ENCODE measurements around the gene DMGDH. TPM values are rescaled to one million over a fixed set of nuclear protein-coding genes. Genes with fewer than 3 reads are reported as not detected.

The DMGDH gene
- total and polyA plus RNA-seq, 4 donors, result 28.9 to 130 (median 48.5) TPM

DNA sequence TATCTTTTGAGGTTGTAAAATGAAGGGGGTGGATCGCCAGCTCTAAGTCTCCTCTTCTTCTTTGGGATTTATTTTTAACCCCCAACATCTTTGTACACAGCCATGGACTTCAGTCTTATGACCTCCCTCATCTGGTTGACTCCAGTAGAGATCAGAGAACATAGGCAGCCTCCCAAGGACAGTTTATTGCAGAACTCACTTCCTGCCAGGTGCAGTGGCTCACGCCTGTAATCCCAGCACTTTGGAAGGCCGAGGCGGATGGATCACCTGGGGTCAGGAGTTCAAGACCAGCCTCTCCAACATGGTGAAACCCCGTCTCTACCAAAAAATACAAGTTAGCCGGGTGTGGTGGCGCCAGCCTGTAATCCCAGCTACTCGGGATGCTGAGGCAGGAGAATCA, 39.3 kb upstream of the DMGDH start (continued):
- TF ChIP-seq JUND (IDR thresholded peaks at IDR 0.05) (no peak), HNF4G (IDR thresholded peaks at IDR 0.05) (no peak)
- TF ChIP-seq, protein P1, sequence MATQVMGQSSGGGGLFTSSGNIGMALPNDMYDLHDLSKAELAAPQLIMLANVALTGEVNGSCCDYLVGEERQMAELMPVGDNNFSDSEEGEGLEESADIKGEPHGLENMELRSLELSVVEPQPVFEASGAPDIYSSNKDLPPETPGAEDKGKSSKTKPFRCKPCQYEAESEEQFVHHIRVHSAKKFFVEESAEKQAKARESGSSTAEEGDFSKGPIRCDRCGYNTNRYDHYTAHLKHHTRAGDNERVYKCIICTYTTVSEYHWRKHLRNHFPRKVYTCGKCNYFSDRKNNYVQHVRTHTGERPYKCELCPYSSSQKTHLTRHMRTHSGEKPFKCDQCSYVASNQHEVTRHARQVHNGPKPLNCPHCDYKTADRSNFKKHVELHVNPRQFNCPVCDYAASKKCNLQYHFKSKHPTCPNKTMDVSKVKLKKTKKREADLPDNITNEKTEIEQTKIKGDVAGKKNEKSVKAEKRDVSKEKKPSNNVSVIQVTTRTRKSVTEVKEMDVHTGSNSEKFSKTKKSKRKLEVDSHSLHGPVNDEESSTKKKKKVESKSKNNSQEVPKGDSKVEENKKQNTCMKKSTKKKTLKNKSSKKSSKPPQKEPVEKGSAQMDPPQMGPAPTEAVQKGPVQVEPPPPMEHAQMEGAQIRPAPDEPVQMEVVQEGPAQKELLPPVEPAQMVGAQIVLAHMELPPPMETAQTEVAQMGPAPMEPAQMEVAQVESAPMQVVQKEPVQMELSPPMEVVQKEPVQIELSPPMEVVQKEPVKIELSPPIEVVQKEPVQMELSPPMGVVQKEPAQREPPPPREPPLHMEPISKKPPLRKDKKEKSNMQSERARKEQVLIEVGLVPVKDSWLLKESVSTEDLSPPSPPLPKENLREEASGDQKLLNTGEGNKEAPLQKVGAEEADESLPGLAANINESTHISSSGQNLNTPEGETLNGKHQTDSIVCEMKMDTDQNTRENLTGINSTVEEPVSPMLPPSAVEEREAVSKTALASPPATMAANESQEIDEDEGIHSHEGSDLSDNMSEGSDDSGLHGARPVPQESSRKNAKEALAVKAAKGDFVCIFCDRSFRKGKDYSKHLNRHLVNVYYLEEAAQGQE (IDR thresholded peaks at IDR 0.05), result no peak

- TF ChIP-seq ZBTB33 (IDR thresholded peaks at IDR 0.05) (no peak), EGR1 (IDR thresholded peaks at IDR 0.05; ENCODE audit: low read depth in 2 of 2) (no peak), GABPA (IDR thresholded peaks at IDR 0.05 in 1 of 2, conservative IDR thresholded peaks at IDR 0.05 in 1 of 2) (no peak), SP1 (IDR thresholded peaks at IDR 0.05) (no peak), NR2F2 (IDR thresholded peaks at IDR 0.05) (no peak), RAD21 (IDR thresholded peaks at IDR 0.05) (no peak), HNF4G (IDR thresholded peaks at IDR 0.05) (no peak), JUND (IDR thresholded peaks at IDR 0.05) (no peak), HNF4A (conservative IDR thresholded peaks at IDR 0.05) (no peak), RXRA (IDR thresholded peaks at IDR 0.05) (no peak)
- TF ChIP-seq, protein P2, sequence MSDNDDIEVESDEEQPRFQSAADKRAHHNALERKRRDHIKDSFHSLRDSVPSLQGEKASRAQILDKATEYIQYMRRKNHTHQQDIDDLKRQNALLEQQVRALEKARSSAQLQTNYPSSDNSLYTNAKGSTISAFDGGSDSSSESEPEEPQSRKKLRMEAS (IDR thresholded peaks at IDR 0.05), result no peak
- TF ChIP-seq, protein P3, sequence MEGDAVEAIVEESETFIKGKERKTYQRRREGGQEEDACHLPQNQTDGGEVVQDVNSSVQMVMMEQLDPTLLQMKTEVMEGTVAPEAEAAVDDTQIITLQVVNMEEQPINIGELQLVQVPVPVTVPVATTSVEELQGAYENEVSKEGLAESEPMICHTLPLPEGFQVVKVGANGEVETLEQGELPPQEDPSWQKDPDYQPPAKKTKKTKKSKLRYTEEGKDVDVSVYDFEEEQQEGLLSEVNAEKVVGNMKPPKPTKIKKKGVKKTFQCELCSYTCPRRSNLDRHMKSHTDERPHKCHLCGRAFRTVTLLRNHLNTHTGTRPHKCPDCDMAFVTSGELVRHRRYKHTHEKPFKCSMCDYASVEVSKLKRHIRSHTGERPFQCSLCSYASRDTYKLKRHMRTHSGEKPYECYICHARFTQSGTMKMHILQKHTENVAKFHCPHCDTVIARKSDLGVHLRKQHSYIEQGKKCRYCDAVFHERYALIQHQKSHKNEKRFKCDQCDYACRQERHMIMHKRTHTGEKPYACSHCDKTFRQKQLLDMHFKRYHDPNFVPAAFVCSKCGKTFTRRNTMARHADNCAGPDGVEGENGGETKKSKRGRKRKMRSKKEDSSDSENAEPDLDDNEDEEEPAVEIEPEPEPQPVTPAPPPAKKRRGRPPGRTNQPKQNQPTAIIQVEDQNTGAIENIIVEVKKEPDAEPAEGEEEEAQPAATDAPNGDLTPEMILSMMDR (IDR thresholded peaks at IDR 0.05; ENCODE audit: low read depth, low read length, missing input control), result no peak
- TF ChIP-seq, protein P1 (IDR thresholded peaks at IDR 0.05), result no peak
- H3K36me3 ChIP-seq (ENCODE audit: control insufficient read depth in 4 of 4, insufficient read depth in 3 of 4, low read depth in 1 of 4, low read length in 3 of 4), result no peaks in the 10 kb centered on the region
- H3K27me3 ChIP-seq (ENCODE audit: control insufficient read depth in 4 of 4, insufficient read depth in 4 of 4, low read length in 3 of 4), result no peaks in the 10 kb centered on the region
- peak overlapping the region; percentile 38 to 40 for H3K27ac ChIP-seq (ENCODE audit: low read depth in 1 of 2, low read length in 2 of 2)
- no peaks in the 10 kb centered on the region for H3K9me3 ChIP-seq (ENCODE audit: control insufficient read depth in 4 of 4, low read length in 3 of 4)
- H3K4me3 ChIP-seq (ENCODE audit: low read depth in 1 of 3, low read length in 3 of 3), result no peak overlapping the region
- WGBS, result 60% methylated on average over 3 of the region's 3 CpGs
- H3K9ac ChIP-seq (ENCODE audit: low read depth in 1 of 2, low read length in 2 of 2), result no peak overlapping the region
- peaks cover 5 to 47% (median 37%) of the 10 kb centered on the region in 4 donors for H3K4me1 ChIP-seq (ENCODE audit: control insufficient read depth in 4 of 4, insufficient read depth in 4 of 4, low read length in 3 of 4)
- DNase-seq (ENCODE audit: low spot score), result no peak
Measured at GRCh38 chr5:79108086-79108485, 38.6 kb upstream of the DMGDH start.
